VCaP (cell line): ENCODE results near the gene CXXC5.
"Not testable (repeated sequence)": the region's sequence is repeated elsewhere in the genome, so short reads cannot be mapped to it uniquely, and the experiment has no call there.

Experiments
- H3K27ac ChIP-seq: fragments of 450-650 bp; 2 replicates; pipeline ENCODE4 v1.5.1; 2017
- CTCF ChIP-seq: fragments of 450-650 bp; conservative IDR thresholded peaks from 2 replicates; pipeline ENCODE4 v1.5.1; 2017; ENCODE audit warnings: mild to moderate bottlenecking, moderate library complexity

The CXXC5 gene

GRCh38 chr5:139648205-139649081 is at the start of gene CXXC5:
CXXC5 (plus strand) TSS chr5:139648349; CDS start chr5:139680524, 32,175 bp downstream.
- TF ChIP-seq CTCF = no peak
- peak within 1 kb of the TSS; percentile 90 for H3K27ac ChIP-seq

- not testable (repeated sequence) for H3K27ac ChIP-seq
Measured at GRCh38 chr5:139598601-139598965, 49.6 kb upstream of the CXXC5 start.

- H3K27ac ChIP-seq = no peak overlapping the region
- no peak for TF ChIP-seq CTCF
Measured at GRCh38 chr5:139600336-139600949, 47.7 kb upstream of the CXXC5 start.

GRCh38 chr5:139601429-139601828 is 46.7 kb upstream of the CXXC5 start:
- TF ChIP-seq CTCF = no peak
- no peak overlapping the region for H3K27ac ChIP-seq

GRCh38 chr5:139601948-139602347 is 46.2 kb upstream of the CXXC5 start:
- H3K27ac ChIP-seq = not testable (repeated sequence)

- peak overlapping the region; percentile 23; the same call in 1 of the 2 replicates for H3K27ac ChIP-seq
- TF ChIP-seq CTCF = no peak
Measured at GRCh38 chr5:139605887-139606286, 42.3 kb upstream of the CXXC5 start.

- no peak overlapping the region for H3K27ac ChIP-seq
- TF ChIP-seq CTCF = no peak
Measured at GRCh38 chr5:139611703-139612584, 36.2 kb upstream of the CXXC5 start.

GRCh38 chr5:139619861-139620260 is 28.3 kb upstream of the CXXC5 start:
- no peak overlapping the region for H3K27ac ChIP-seq
- no peak for TF ChIP-seq CTCF

GRCh38 chr5:139625398-139625797 is 22.8 kb upstream of the CXXC5 start:
- H3K27ac ChIP-seq = not testable (repeated sequence)
